Measurements from ENCODE around the gene NMNAT3.

The NMNAT3 gene

GRCh38 chr3:139675327-139675726 lies 2.4 kb downstream of the NMNAT3 start:
- Histone ChIP-seq H3K36me3 (ENCODE audit: insufficient read depth, low read length) (no peaks in the 10 kb centered on the region), H3K27ac (ENCODE audit: low read depth, low read length) (no peak overlapping the region), H3K4me3 (ENCODE audit: low read depth, low read length) (no peak overlapping the region)

DNA sequence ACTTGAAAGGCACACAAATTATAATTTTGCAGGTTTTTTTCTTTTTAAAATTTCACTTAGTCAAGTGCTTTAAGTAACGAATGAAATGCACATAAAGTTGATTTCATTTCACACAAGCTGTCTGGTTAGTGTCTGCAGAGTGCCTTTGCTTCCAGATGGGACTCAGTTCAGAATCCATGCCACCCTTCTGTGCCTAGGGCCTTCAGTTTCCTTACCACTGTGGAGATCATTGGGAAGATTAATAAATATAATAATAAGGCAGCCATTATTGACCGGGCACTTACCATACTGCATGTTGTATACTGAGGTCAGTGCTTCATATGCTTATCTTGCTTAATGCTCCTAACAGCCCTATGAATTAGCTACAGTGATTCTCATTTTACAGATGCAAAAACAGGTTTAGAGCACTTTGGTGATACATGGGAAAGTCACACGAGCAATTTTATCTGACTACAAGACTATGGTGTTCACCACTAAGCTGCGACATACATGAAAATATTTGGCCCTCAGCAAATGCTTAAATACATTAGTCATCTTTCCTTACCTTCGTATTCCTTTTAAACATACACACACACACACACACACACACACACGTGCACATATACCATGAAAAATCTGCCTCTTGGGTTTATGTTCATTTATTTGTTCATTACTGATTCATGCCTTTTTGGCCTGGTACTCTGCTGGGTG lies 3.1 kb downstream of the NMNAT3 start:
- H3K36me3 ChIP-seq (ENCODE audit: insufficient read depth, low read length), result no peaks in the 10 kb centered on the region
- peaks cover 13% of the 10 kb centered on the region for H3K27me3 ChIP-seq (ENCODE audit: insufficient read depth, low read length)
- H3K4me1 ChIP-seq (ENCODE audit: control insufficient read depth, insufficient read depth, low read length, unreplicated experiment), result no peaks in the 10 kb centered on the region
- H2AFZ ChIP-seq (ENCODE audit: low read length, unreplicated experiment), result no peak overlapping the region
- H3K4me3 ChIP-seq (ENCODE audit: low read depth, low read length), result no peak overlapping the region
- no peak overlapping the region for H3K27ac ChIP-seq (ENCODE audit: low read depth, low read length)
- H3K79me2 ChIP-seq (ENCODE audit: control insufficient read depth, insufficient read depth, low read length, unreplicated experiment), result no peaks in the 10 kb centered on the region

More at GRCh38 chr3:139675327-139675726, 2.4 kb downstream of the NMNAT3 start:
- Histone ChIP-seq H3K27me3 (ENCODE audit: insufficient read depth, low read length) (peaks cover 13% of the 10 kb centered on the region), H2AFZ (ENCODE audit: low read length, unreplicated experiment) (no peak overlapping the region), H3K4me1 (ENCODE audit: control insufficient read depth, insufficient read depth, low read length, unreplicated experiment) (no peaks in the 10 kb centered on the region), H3K79me2 (ENCODE audit: control insufficient read depth, insufficient read depth, low read length, unreplicated experiment) (no peaks in the 10 kb centered on the region)

- Histone ChIP-seq H3K36me3 (ENCODE audit: insufficient read depth, low read length) (no peaks in the 10 kb centered on the region), H3K4me1 (ENCODE audit: control insufficient read depth, insufficient read depth, low read length, unreplicated experiment) (no peaks in the 10 kb centered on the region), H3K27me3 (ENCODE audit: insufficient read depth, low read length) (peaks cover 13% of the 10 kb centered on the region), H2AFZ (ENCODE audit: low read length, unreplicated experiment) (no peak overlapping the region), H3K4me3 (ENCODE audit: low read depth, low read length) (no peak overlapping the region), H3K79me2 (ENCODE audit: control insufficient read depth, insufficient read depth, low read length, unreplicated experiment) (no peaks in the 10 kb centered on the region), H3K27ac (ENCODE audit: low read depth, low read length) (no peak overlapping the region)
Observed at GRCh38 chr3:139672884-139673283, 4.9 kb downstream of the NMNAT3 start.

DNA sequence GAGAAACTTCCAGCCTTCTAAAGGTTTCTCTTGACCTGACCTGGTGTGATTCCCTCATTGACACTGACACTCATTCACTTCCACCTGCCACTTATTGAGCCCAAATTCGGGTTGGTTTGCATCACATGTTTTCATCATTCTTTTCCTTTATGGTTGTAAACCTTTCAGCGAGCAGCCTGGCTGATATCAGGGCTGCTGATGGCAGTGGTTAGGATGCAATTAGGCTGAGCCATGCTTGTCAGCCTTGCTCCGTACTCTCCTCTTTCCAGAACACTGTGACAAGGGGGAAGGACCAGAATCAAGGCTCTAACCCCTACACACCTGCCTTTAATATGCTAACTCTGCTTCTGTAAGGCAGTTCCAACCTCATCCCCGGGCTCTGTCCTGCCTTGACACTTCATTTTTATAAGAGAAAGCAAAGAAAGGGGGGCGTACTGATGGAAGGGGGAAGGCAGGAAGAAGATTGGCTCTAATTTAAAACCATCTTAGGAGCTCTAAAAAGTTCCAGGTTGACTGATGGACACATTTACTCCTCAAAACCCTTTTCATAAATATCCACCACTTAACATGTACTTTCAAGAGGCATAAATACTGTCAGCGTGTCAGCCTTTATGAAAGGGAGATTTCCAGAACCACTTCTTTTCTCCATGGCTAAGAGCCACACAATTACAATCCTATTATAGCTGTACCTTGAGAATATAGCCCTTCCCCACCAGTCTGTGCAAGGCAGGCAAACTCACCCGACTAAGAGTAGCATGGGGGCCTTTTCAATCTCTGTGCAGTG lies 5.7 kb downstream of the NMNAT3 start:
- H3K27me3 ChIP-seq (ENCODE audit: insufficient read depth, low read length), result peaks cover 6% of the 10 kb centered on the region
- H3K36me3 ChIP-seq (ENCODE audit: insufficient read depth, low read length), result no peaks in the 10 kb centered on the region
- H2AFZ ChIP-seq (ENCODE audit: low read length, unreplicated experiment), result no peak overlapping the region
- H3K79me2 ChIP-seq (ENCODE audit: control insufficient read depth, insufficient read depth, low read length, unreplicated experiment), result no peaks in the 10 kb centered on the region
- no peaks in the 10 kb centered on the region for H3K4me1 ChIP-seq (ENCODE audit: control insufficient read depth, insufficient read depth, low read length, unreplicated experiment)
- H3K27ac ChIP-seq (ENCODE audit: low read depth, low read length), result no peak overlapping the region
- H3K4me3 ChIP-seq (ENCODE audit: low read depth, low read length), result no peak overlapping the region

DNA sequence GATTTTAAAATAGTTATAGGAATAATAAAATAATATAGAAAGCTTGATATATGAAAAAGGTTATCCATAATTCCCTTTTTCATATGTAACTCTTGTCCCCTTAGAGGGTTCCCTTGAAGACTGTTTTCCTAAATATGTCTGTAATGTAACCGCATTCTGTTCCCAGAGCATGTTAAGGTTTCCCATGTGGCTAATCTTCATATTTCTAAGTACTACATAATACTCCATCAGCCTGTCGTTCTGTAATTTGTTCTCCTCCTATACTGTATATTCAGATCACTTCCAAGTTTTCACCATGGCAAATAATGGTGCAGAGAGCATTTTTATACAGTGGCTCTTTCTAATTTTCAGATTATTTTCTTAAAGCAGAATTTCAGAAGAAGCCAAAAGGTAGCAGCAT lies 6.7 kb downstream of the NMNAT3 start:
- Histone ChIP-seq H3K36me3 (ENCODE audit: insufficient read depth, low read length) (no peaks in the 10 kb centered on the region), H3K4me1 (ENCODE audit: control insufficient read depth, insufficient read depth, low read length, unreplicated experiment) (no peaks in the 10 kb centered on the region)

DNA sequence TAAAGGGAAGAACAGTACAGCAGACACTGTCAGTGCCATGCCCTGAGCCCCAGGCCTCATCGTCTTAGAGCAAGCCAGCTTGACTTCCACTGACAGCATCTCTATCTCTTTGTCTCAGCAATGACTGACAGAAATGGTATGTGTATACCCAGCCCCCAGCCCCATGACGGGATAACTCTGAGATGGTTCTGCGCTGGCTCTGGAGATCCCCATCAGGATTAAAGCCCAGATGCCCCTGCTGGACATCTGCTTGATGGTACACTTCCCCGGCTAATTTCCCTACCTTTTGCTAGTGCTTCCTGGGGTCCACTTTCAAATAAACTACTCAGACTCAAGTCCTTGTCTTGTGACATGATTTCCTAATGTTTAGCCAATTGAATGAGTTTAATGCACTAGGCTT lies 7.6 kb downstream of the NMNAT3 start:
- H3K27ac ChIP-seq (ENCODE audit: low read depth, low read length), result no peak overlapping the region
- H2AFZ ChIP-seq (ENCODE audit: low read length, unreplicated experiment), result no peak overlapping the region
- no peak overlapping the region for H3K4me3 ChIP-seq (ENCODE audit: low read depth, low read length)
- no peaks in the 10 kb centered on the region for H3K36me3 ChIP-seq (ENCODE audit: insufficient read depth, low read length)
- H3K79me2 ChIP-seq (ENCODE audit: control insufficient read depth, insufficient read depth, low read length, unreplicated experiment), result no peaks in the 10 kb centered on the region
- no peaks in the 10 kb centered on the region for H3K4me1 ChIP-seq (ENCODE audit: control insufficient read depth, insufficient read depth, low read length, unreplicated experiment)
- H3K27me3 ChIP-seq (ENCODE audit: insufficient read depth, low read length), result no peaks in the 10 kb centered on the region

More for the DNA sequence above, 6.7 kb downstream of the NMNAT3 start:
- H3K4me3 ChIP-seq (ENCODE audit: low read depth, low read length), result no peak overlapping the region
- H3K27ac ChIP-seq (ENCODE audit: low read depth, low read length), result no peak overlapping the region
- no peaks in the 10 kb centered on the region for H3K27me3 ChIP-seq (ENCODE audit: insufficient read depth, low read length)
- H2AFZ ChIP-seq (ENCODE audit: low read length, unreplicated experiment), result no peak overlapping the region
- H3K79me2 ChIP-seq (ENCODE audit: control insufficient read depth, insufficient read depth, low read length, unreplicated experiment), result no peaks in the 10 kb centered on the region

- no peaks in the 10 kb centered on the region for H3K36me3 ChIP-seq (ENCODE audit: insufficient read depth, low read length)
- H3K27me3 ChIP-seq (ENCODE audit: insufficient read depth, low read length), result no peaks in the 10 kb centered on the region
- no peak overlapping the region for H2AFZ ChIP-seq (ENCODE audit: low read length, unreplicated experiment)
- no peaks in the 10 kb centered on the region for H3K4me1 ChIP-seq (ENCODE audit: control insufficient read depth, insufficient read depth, low read length, unreplicated experiment)
- no peak overlapping the region for H3K4me3 ChIP-seq (ENCODE audit: low read depth, low read length)
- no peaks in the 10 kb centered on the region for H3K79me2 ChIP-seq (ENCODE audit: control insufficient read depth, insufficient read depth, low read length, unreplicated experiment)
- no peak overlapping the region for H3K27ac ChIP-seq (ENCODE audit: low read depth, low read length)
Observed at GRCh38 chr3:139668332-139668731, 9.4 kb downstream of the NMNAT3 start.

DNA sequence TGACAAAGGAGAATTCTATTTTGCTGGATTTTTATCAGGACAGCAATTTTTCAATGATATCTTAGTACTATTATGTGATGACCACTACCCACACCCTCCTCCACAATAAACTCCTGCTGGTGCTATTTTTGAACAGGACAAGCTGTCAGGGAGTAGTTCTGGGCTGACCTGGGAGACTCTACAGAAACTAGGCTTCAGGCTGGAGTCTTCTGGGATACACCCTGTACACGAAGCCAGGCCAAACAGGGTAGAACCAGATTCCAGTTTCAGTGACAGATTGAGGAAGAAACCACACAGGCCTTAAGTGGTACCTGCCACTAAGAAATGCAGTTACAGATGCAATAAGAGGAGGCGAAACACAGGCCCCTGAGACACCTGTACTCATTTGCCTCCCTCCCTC lies 12.8 kb downstream of the NMNAT3 start:
- H3K27ac ChIP-seq (ENCODE audit: low read depth, low read length), result no peak overlapping the region
- no peaks in the 10 kb centered on the region for H3K36me3 ChIP-seq (ENCODE audit: insufficient read depth, low read length)
- no peaks in the 10 kb centered on the region for H3K4me1 ChIP-seq (ENCODE audit: control insufficient read depth, insufficient read depth, low read length, unreplicated experiment)
- H3K4me3 ChIP-seq (ENCODE audit: low read depth, low read length), result no peak overlapping the region
- no peak overlapping the region for H2AFZ ChIP-seq (ENCODE audit: low read length, unreplicated experiment)
- H3K79me2 ChIP-seq (ENCODE audit: control insufficient read depth, insufficient read depth, low read length, unreplicated experiment), result no peaks in the 10 kb centered on the region
- H3K27me3 ChIP-seq (ENCODE audit: insufficient read depth, low read length), result no peaks in the 10 kb centered on the region

GRCh38 chr3:139660269-139660668 lies 17.5 kb downstream of the NMNAT3 start:
- no peak overlapping the region for H2AFZ ChIP-seq (ENCODE audit: low read length, unreplicated experiment)
- H3K4me3 ChIP-seq (ENCODE audit: low read depth, low read length), result no peak overlapping the region
- no peaks in the 10 kb centered on the region for H3K36me3 ChIP-seq (ENCODE audit: insufficient read depth, low read length)
- no peaks in the 10 kb centered on the region for H3K4me1 ChIP-seq (ENCODE audit: control insufficient read depth, insufficient read depth, low read length, unreplicated experiment)
- no peak overlapping the region for H3K27ac ChIP-seq (ENCODE audit: low read depth, low read length)
- no peaks in the 10 kb centered on the region for H3K79me2 ChIP-seq (ENCODE audit: control insufficient read depth, insufficient read depth, low read length, unreplicated experiment)
- no peaks in the 10 kb centered on the region for H3K27me3 ChIP-seq (ENCODE audit: insufficient read depth, low read length)

GRCh38 chr3:139659511-139659910 lies 18.3 kb downstream of the NMNAT3 start:
- Histone ChIP-seq H3K4me1 (ENCODE audit: control insufficient read depth, insufficient read depth, low read length, unreplicated experiment) (no peaks in the 10 kb centered on the region), H3K27me3 (ENCODE audit: insufficient read depth, low read length) (no peaks in the 10 kb centered on the region), H3K4me3 (ENCODE audit: low read depth, low read length) (no peak overlapping the region), H3K79me2 (ENCODE audit: control insufficient read depth, insufficient read depth, low read length, unreplicated experiment) (no peaks in the 10 kb centered on the region), H3K27ac (ENCODE audit: low read depth, low read length) (no peak overlapping the region), H2AFZ (ENCODE audit: low read length, unreplicated experiment) (no peak overlapping the region), H3K36me3 (ENCODE audit: insufficient read depth, low read length) (no peaks in the 10 kb centered on the region)

DNA sequence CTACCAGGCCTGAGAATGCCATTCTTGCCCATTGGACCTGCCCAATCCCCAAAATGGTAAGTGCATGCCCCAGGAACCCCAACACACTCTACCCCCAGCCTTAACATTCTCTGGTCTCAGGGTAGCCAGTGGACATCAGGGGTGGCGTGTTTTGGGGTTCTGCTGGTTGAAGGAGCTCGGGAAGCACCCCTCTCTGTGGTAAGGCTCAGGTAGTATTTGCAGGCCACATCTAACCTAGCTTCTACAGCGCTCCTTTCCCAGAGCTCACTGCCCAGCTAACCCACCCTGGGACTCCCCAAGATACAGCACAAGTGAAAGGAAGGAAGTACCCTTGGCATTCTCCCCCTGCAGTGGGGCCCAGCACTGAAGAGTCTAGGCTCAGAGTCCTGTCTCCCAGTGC lies 19.8 kb downstream of the NMNAT3 start:
- Histone ChIP-seq H2AFZ (ENCODE audit: low read length, unreplicated experiment) (no peak overlapping the region), H3K4me1 (ENCODE audit: control insufficient read depth, insufficient read depth, low read length, unreplicated experiment) (no peaks in the 10 kb centered on the region), H3K27me3 (ENCODE audit: insufficient read depth, low read length) (no peaks in the 10 kb centered on the region), H3K27ac (ENCODE audit: low read depth, low read length) (no peak overlapping the region), H3K36me3 (ENCODE audit: insufficient read depth, low read length) (no peaks in the 10 kb centered on the region), H3K79me2 (ENCODE audit: control insufficient read depth, insufficient read depth, low read length, unreplicated experiment) (no peaks in the 10 kb centered on the region), H3K4me3 (ENCODE audit: low read depth, low read length) (no peak overlapping the region)

Measured in ACC112 (cell line).